ENCODE measurements around the gene DCTN3.

DCTN3 gene

DNA sequence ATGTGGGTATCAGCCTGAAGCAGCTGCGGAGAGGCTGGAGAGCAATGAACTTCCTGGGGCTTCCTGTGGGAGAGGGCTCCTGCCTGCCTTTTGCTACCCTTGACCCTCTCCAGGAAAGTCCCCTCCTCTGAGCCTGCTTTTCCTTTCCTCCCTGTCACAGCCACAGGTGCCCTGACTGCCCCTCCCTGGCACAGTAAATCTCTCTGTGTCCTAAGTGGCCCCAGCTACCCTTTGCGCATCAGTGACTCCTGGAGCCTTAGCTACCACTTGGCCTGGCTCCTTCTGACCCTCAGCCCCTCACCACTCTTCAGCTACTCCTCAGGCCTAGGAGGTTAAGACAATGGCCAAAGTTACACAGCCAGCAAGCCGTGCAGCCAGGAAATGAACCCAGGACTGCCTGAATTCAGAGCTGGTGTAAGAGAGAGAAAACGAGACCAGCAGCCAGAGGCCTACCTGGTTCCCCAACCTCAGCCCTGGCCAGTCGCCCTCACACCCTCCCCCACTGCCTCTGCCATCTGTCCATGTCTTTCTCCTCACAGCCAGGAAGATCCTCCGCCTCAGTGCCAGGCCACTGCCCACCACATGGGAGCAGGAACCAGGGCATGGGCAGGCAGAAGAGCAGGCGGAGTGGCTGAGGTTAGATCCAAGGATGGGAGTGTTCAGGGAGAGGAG is 49.4 kb downstream of the DCTN3 start:
- TF ChIP-seq, protein P1, sequence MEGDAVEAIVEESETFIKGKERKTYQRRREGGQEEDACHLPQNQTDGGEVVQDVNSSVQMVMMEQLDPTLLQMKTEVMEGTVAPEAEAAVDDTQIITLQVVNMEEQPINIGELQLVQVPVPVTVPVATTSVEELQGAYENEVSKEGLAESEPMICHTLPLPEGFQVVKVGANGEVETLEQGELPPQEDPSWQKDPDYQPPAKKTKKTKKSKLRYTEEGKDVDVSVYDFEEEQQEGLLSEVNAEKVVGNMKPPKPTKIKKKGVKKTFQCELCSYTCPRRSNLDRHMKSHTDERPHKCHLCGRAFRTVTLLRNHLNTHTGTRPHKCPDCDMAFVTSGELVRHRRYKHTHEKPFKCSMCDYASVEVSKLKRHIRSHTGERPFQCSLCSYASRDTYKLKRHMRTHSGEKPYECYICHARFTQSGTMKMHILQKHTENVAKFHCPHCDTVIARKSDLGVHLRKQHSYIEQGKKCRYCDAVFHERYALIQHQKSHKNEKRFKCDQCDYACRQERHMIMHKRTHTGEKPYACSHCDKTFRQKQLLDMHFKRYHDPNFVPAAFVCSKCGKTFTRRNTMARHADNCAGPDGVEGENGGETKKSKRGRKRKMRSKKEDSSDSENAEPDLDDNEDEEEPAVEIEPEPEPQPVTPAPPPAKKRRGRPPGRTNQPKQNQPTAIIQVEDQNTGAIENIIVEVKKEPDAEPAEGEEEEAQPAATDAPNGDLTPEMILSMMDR (IDR thresholded peaks at IDR 0.05) = no peak
- Histone ChIP-seq H3K4me1 (no peaks in the 10 kb centered on the region), H3K9me3 (no peaks in the 10 kb centered on the region), H3K27ac (no peak overlapping the region), H3K27me3 (peaks cover 0 to 57% of the 10 kb centered on the region in 2 donors), H3K36me3 (no peaks in the 10 kb centered on the region), H3K4me3 (no peak overlapping the region)
- DNase-seq = no peak
- intact Hi-C loops (cut with DNase I; ENCODE audit: low total_unique reads) = no loop called here

DNA sequence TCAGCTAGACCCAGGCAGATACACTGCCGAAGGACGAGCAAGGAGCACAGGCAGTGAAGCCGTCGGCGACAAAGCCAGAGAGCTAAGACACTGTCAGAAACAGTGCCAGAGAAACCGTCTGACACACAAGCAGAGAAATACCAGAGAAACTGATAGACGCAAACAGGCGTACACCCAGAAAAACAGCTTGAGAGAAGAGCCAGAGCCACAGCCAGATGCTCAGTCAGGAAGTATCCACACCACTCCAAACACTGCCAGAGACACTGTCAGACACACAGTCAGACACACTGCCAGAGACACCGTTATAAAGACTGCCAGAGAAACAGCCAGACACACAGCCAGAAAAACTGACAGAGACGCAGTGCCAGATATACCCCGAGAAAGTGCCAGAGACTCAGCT is 49.9 kb downstream of the DCTN3 start:
- no peaks in the 10 kb centered on the region for H3K9me3 ChIP-seq
- TF ChIP-seq, protein P1 (IDR thresholded peaks at IDR 0.05) = no peak
- no peaks in the 10 kb centered on the region for H3K4me1 ChIP-seq
- no peak for DNase-seq
- no peaks in the 10 kb centered on the region for H3K36me3 ChIP-seq
- H3K4me3 ChIP-seq = no peak overlapping the region
- intact Hi-C loops (cut with DNase I; ENCODE audit: low total_unique reads) = no loop called here
- H3K27me3 ChIP-seq = peaks cover 0 to 59% of the 10 kb centered on the region in 2 donors
- H3K27ac ChIP-seq = no peak overlapping the region

DNA sequence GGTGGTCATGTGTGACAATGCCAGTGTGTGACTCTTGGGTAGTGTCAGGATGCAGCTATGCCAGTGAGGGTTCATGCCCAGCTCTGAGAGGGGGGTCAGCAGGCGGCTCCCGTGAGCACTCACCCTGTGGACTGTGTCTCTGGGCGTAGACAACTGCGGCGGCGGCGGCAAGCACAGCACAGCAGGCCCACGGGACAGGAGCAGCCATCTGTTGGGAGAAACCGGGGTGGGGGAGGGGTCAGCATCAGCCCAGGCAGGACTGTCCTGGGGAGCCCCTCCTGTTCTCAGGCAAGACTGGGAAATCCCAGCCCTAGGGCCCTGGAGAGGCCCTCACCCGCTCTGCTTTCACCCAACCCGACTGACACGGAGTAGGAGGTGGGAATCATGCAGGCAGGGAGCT is 51.5 kb downstream of the DCTN3 start:
- H3K9me3 ChIP-seq = no peaks in the 10 kb centered on the region
- no peak for DNase-seq
- TF ChIP-seq, protein P1 (IDR thresholded peaks at IDR 0.05) = no peak
- H3K27ac ChIP-seq = no peak overlapping the region
- intact Hi-C loops (cut with DNase I; ENCODE audit: low total_unique reads) = no loop called here
- H3K36me3 ChIP-seq = no peaks in the 10 kb centered on the region
- no peaks in the 10 kb centered on the region for H3K4me1 ChIP-seq
- peaks cover 0 to 50% of the 10 kb centered on the region in 2 donors for H3K27me3 ChIP-seq
- H3K4me3 ChIP-seq = no peak overlapping the region

DNA sequence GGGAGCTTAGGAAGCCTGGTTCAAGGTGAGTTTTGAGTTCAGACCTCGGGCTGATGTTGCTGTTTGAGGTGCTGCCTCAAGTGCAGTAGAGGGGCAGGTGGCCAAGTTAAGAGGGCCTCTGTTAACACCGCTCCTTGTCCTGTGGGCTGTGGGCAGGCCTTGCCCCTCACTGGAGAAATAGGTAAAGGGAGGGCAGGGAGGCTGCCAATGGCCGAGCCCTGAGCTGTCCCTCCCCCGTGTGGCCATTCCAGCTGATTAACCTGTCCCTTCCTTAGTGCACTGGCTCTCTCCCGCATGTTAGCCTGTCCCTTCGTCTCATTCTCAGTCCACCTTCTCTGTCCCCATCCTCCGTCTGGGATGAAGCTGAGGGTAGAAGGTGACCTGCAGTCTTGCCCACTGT is 52.2 kb downstream of the DCTN3 start:
- Histone ChIP-seq H3K36me3 (no peaks in the 10 kb centered on the region), H3K4me1 (no peaks in the 10 kb centered on the region), H3K4me3 (no peak overlapping the region), H3K9me3 (no peaks in the 10 kb centered on the region), H3K27ac (no peak overlapping the region), H3K27me3 (peaks cover 0 to 44% of the 10 kb centered on the region in 2 donors)
- TF ChIP-seq, protein P1 (IDR thresholded peaks at IDR 0.05) = no peak
- DNase-seq = no peak
- intact Hi-C loops (cut with DNase I; ENCODE audit: low total_unique reads) = no loop called here

DNA sequence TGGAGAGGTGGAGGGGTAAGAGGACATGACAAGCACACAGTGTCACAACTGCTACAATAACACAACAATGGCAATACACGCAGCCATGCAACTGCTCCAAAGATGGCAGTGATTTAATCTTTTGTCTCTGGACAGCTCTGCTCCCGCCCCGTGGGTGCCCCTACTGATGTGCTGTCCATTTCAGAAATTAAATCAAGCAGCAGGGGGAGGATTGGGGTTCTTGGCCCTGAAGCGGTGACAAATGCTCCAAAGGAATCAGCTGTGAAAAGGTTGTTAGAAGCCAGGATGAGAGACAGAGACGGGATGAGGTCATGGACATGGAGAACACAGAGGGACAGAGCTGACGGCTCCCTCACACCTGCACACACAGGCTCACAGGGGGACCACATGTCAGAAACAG is 53.3 kb downstream of the DCTN3 start:
- H3K9me3 ChIP-seq = peaks cover 0 to 3% (median 0%) of the 10 kb centered on the region in 3 donors
- H3K4me3 ChIP-seq = no peak overlapping the region
- intact Hi-C loops (cut with DNase I; ENCODE audit: low total_unique reads) = no loop called here
- H3K4me1 ChIP-seq = no peaks in the 10 kb centered on the region
- TF ChIP-seq, protein P1 (IDR thresholded peaks at IDR 0.05) = no peak
- peaks cover 0 to 51% of the 10 kb centered on the region in 2 donors for H3K27me3 ChIP-seq
- H3K27ac ChIP-seq = no peak overlapping the region
- no peaks in the 10 kb centered on the region for H3K36me3 ChIP-seq
- no peak for DNase-seq

All from tibial artery (tissue), 4 donors.